Neural progenitor cell (in vitro differentiated cells): ENCODE data around the gene MRC2.

Experiments used
- EZH2 ChIP-seq: fragments of 200-600 bp; sonication (generic); IDR thresholded peaks from 2 replicates; pipeline ENCODE4 v1.6.1; 2017; ENCODE audit warnings: antibody characterized with exemption, mild to moderate bottlenecking, moderate library complexity
- EZH2phosphoT487 ChIP-seq: fragments of 200-600 bp; sonication (generic); IDR thresholded peaks from 2 replicates; pipeline ENCODE4 v1.6.1; 2017; ENCODE audit warnings: antibody characterized with exemption
- TF ChIP-seq, protein P1 (sequence below): fragments of 200-600 bp; sonication (generic); IDR thresholded peaks from 2 replicates; pipeline ENCODE4 v1.5.1; 2017; ENCODE audit warnings: antibody characterized with exemption, mild to moderate bottlenecking

DNA sequence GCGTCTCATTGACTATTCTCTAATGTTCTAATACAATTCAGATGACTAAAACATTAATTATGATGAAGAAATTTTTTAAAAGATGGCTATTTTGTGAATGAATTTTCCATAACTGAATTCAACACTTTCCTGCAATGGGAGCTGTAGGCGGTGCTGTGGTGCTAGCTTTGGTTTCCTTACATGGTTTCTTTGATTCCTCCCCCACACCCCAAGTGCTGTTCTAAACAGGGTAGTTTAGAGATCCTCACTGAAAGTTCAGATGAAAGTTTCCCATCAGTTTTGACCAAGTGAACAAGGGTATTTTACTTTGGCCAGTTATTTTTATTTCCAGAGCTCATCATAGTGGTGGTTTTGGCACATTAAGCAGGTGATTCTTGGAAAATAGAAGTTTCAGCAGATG lies 26.0 kb upstream of the MRC2 start:
- TF ChIP-seq EZH2phosphoT487 (no peak), EZH2 (no peak)
- TF ChIP-seq, protein P1, sequence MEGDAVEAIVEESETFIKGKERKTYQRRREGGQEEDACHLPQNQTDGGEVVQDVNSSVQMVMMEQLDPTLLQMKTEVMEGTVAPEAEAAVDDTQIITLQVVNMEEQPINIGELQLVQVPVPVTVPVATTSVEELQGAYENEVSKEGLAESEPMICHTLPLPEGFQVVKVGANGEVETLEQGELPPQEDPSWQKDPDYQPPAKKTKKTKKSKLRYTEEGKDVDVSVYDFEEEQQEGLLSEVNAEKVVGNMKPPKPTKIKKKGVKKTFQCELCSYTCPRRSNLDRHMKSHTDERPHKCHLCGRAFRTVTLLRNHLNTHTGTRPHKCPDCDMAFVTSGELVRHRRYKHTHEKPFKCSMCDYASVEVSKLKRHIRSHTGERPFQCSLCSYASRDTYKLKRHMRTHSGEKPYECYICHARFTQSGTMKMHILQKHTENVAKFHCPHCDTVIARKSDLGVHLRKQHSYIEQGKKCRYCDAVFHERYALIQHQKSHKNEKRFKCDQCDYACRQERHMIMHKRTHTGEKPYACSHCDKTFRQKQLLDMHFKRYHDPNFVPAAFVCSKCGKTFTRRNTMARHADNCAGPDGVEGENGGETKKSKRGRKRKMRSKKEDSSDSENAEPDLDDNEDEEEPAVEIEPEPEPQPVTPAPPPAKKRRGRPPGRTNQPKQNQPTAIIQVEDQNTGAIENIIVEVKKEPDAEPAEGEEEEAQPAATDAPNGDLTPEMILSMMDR, result no peak
